Sigmoid colon (tissue), 7 donors: ENCODE results near the gene MLKL. TPM values are rescaled to one million over a fixed set of nuclear protein-coding genes. Genes with fewer than 3 reads are reported as not detected.

Experiments
- DNase-seq: peaks from one replicate; pipeline ENCODE4 v3.0.0-alpha.2; 2019
- H3K27ac ChIP-seq, 4 donors: fragments of 200-600 bp; sonication (generic); one replicate each; pipeline ENCODE4 v1.5.1; 2016 to 2019; ENCODE audit warnings: mild to moderate bottlenecking in 1 of 4
- H3K27me3 ChIP-seq, 3 donors: fragments of 200-600 bp; sonication (generic); one replicate each; pipeline ENCODE4 v1.5.1; 2019; ENCODE audit warnings: mild to moderate bottlenecking in 1 of 3
- H3K36me3 ChIP-seq, 4 donors: fragments of 200-600 bp; sonication (generic); one replicate each; pipeline ENCODE4 v1.5.1; 2016 to 2019
- H3K4me1 ChIP-seq, 4 donors: fragments of 200-600 bp; sonication (generic); one replicate each; pipeline ENCODE4 v1.5.1; 2017 to 2019
- H3K4me3 ChIP-seq, 4 donors: fragments of 200-600 bp; sonication (generic); one replicate each; pipeline ENCODE4 v1.5.1; 2017 to 2019; ENCODE audit warnings: mild to moderate bottlenecking in 2 of 4, moderate library complexity in 1 of 4
- H3K9me3 ChIP-seq, 4 donors: fragments of 200-600 bp in 3 of 4; sonication (generic) in 3 of 4; one replicate each; pipeline versions ENCODE4 v1.5.1 to v1.6.1; 2013 to 2019
- EP300 ChIP-seq, 4 donors: sonication (generic); formaldehyde crosslinking; IDR thresholded peaks; one replicate each; pipeline ENCODE4 v1.6.1; 2017; ENCODE audit warnings: antibody characterized with exemption in 4 of 4
- POLR2A ChIP-seq, 2 donors: fragments of 450-650 bp; IDR thresholded peaks; one replicate each; pipeline ENCODE4 v1.6.1; 2016; ENCODE audit warnings: antibody characterized with exemption in 2 of 2, mild to moderate bottlenecking in 2 of 2, moderate library complexity in 2 of 2
- POLR2AphosphoS5 ChIP-seq, 4 donors: sonication (generic); formaldehyde crosslinking; IDR thresholded peaks; one replicate each; pipeline ENCODE4 v1.6.1; 2017; ENCODE audit warnings: antibody characterized with exemption in 4 of 4
- WGBS, 2 donors: extraction: QIAGEN DNeasy Blood & Tissue Kit; methylation state at CpG; one replicate each; pipeline ENCODE4 v1.1.7; 2013; 5-methylcytosine and 5-hydroxymethylcytosine counted together
- intact Hi-C: fragments of 100-400 bp; cut with DNase I; formaldehyde crosslinking; loops from one replicate; pipeline ENCODE4 v1.15.1; 2023
- polyA plus RNA-seq, 3 donors: library from polyadenylated mRNA; stranded (reverse); fragments of 200-250 nt; gene quantifications; one replicate each; pipeline ENCODE4 v1.2.3, GENCODE V29; 2013
- total RNA-seq, 4 donors: library from RNA; depleted of rRNA; stranded (reverse); fragments of >200 nt; gene quantifications; one replicate each; pipeline ENCODE4 v1.1.0, GENCODE V29; 2016
- TF ChIP-seq, protein P1 (sequence below), 4 experiments: fragments of 450-650 bp in 3 of 4; fragments of 200-600 bp in 1 of 4; IDR thresholded peaks; one replicate each; pipeline ENCODE4 v1.5.1; 2016 to 2019; ENCODE audit warnings: antibody characterized with exemption in 4 of 4, mild to moderate bottlenecking in 3 of 4, moderate library complexity in 2 of 4
- donor health status: healthy with polysubstance abuse.
- donor health status: Bipolar disorder and iron deficiency.
- donor health status: healthy.

MLKL gene
- total and polyA plus RNA-seq, 7 donors, result 5.0 to 26.5 (median 8.4) TPM

DNA sequence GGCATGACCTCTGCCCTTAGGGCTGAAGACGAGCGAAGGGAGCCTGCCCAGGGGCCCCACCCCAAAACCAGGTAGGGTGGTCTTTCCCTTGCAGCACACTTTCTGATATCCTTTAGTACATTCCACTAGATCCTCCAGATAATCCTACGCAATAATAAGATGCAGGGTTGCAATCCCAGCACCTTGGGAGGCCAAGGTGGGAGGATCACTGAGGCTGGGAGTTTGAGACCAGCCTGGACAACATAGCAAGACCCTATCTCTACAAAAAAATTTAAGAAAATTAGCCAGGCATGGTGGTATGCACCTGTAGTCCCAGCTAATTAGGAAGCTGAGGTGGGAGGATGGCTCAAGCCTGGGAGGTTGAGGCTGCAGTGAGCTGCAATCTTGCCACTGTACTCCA is 34.9 kb upstream of the MLKL start:
- Histone ChIP-seq H3K4me3 (no peak overlapping the region), H3K27me3 (peaks cover 0 to 13% (median 0%) of the 10 kb centered on the region in 3 donors), H3K27ac (no peak overlapping the region), H3K4me1 (peaks cover 0 to under 1% (median 0%) of the 10 kb centered on the region in 4 donors), H3K36me3 (no peaks in the 10 kb centered on the region), H3K9me3 (no peaks in the 10 kb centered on the region)
- WGBS, 2 donors, result 92% methylated on average over 3 of the region's 3 CpGs
- intact Hi-C loops, result no loop called here
- no peak for DNase-seq
- TF ChIP-seq, protein P1, sequence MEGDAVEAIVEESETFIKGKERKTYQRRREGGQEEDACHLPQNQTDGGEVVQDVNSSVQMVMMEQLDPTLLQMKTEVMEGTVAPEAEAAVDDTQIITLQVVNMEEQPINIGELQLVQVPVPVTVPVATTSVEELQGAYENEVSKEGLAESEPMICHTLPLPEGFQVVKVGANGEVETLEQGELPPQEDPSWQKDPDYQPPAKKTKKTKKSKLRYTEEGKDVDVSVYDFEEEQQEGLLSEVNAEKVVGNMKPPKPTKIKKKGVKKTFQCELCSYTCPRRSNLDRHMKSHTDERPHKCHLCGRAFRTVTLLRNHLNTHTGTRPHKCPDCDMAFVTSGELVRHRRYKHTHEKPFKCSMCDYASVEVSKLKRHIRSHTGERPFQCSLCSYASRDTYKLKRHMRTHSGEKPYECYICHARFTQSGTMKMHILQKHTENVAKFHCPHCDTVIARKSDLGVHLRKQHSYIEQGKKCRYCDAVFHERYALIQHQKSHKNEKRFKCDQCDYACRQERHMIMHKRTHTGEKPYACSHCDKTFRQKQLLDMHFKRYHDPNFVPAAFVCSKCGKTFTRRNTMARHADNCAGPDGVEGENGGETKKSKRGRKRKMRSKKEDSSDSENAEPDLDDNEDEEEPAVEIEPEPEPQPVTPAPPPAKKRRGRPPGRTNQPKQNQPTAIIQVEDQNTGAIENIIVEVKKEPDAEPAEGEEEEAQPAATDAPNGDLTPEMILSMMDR (IDR thresholded peaks at IDR 0.05), result no peak
- TF ChIP-seq POLR2AphosphoS5 (IDR thresholded peaks at IDR 0.05), result no peak
- TF ChIP-seq POLR2A (IDR thresholded peaks at IDR 0.05), result no peak
- TF ChIP-seq EP300 (IDR thresholded peaks at IDR 0.05), result no peak

DNA sequence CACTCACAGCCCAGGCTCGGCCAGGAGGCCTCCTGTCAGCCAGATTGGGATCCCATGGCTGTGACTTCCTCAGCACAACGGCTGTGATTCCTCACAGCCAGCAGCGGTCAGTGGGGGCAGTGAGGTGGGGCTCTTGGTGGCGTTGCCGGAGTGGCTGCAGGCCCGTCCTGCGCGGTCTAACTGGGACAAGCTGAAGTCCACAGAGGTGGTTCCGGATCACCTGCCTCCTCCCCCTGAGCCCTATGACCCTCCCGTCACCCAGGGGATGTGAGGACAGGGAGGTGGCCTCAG is 34.4 kb upstream of the MLKL start:
- DNase-seq, result no peak
- Histone ChIP-seq H3K9me3 (no peaks in the 10 kb centered on the region), H3K4me1 (no peaks in the 10 kb centered on the region), H3K4me3 (no peak overlapping the region), H3K27me3 (peaks cover 0 to 13% (median 0%) of the 10 kb centered on the region in 3 donors), H3K36me3 (no peaks in the 10 kb centered on the region), H3K27ac (no peak overlapping the region)
- intact Hi-C loops, result no loop called here
- WGBS, 2 donors, result 87 to 89% methylated on average over 10 of the region's 10 CpGs
- TF ChIP-seq, protein P1 (IDR thresholded peaks at IDR 0.05), result no peak
- TF ChIP-seq EP300 (IDR thresholded peaks at IDR 0.05) (no peak), POLR2A (IDR thresholded peaks at IDR 0.05) (no peak), POLR2AphosphoS5 (IDR thresholded peaks at IDR 0.05) (no peak)

DNA sequence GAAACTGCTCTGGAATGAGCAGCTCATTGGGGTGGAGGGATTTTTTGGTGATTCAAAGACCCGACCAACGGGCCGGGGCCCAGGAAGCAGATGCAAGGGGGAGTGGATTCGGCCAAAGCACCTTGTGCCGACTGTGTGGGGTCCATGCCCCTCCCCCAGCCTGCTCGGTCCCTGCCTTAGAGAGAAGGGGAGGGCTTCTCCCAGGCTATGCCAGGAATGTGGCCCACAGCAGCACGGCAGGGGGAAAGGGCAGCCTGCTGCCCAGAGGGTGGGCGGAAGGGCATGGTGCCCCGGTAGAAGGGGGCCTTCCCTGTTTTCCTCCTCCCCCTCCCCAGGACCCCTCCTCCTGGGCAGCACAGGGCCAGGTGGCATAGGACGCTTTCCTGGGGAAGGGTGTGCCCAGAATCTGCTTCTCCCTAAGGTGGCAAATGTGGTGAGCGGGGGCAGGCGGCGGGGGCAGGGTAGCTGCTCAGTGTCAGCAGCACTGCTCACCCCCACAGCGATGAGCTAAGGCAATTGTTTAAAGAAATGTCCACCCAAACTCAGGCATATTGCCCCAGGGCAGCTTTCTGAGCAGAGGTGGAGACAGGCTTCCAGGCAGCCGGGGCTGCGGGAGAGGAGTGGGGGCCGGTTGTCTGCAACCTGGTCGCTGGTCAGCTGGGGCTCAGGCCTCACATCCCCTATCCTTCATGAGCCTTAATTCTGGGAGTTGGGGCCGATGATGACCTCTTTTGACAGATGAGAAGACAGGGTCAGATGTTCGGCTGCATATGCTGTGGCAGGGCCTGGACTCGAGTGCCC is 33.9 kb upstream of the MLKL start:
- DNase-seq, result no peak
- intact Hi-C loops, result no loop called here
- Histone ChIP-seq H3K27me3 (peaks cover 0 to 13% (median 0%) of the 10 kb centered on the region in 3 donors), H3K4me3 (no peak overlapping the region), H3K27ac (no peak overlapping the region), H3K4me1 (no peaks in the 10 kb centered on the region), H3K36me3 (no peaks in the 10 kb centered on the region), H3K9me3 (no peaks in the 10 kb centered on the region)
- TF ChIP-seq POLR2AphosphoS5 (IDR thresholded peaks at IDR 0.05), result no peak
- TF ChIP-seq EP300 (IDR thresholded peaks at IDR 0.05), result no peak
- no peak for TF ChIP-seq POLR2A (IDR thresholded peaks at IDR 0.05)
- TF ChIP-seq, protein P1 (IDR thresholded peaks at IDR 0.05), result no peak
- WGBS, 2 donors, result 78 to 89% methylated on average over 21 of the region's 21 CpGs

DNA sequence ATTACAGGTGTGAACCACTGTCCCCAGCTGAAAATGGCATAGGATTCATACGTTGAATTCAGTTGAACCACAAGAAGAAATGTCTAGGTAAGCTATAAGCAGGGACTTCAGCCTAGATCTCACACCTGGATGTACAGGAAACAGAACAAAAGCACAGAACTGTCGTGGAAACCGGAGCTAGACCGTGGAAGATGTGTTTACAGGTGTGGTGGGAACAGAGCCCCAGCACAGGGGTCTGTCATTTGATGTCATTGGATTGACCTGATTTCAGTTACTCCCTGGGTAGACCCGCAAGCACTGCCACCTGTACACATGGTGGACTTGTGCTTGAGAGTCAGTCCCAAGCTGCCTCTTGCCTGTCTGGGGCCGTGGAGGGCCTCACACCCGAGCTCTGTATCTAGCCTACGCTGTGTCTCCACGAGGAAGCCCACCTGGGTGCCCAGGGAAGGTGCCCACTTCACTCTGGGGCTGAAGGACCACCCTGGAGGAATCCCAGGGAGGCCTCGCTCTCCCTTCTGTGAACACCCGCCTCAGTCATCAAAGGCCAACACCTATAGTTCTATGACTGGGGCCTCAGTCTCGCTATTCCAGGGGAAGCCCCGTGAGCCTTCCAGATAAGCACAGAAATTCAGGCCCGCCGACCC is 32.2 kb upstream of the MLKL start:
- Histone ChIP-seq H3K27ac (no peak overlapping the region), H3K4me3 (no peak overlapping the region), H3K9me3 (no peaks in the 10 kb centered on the region), H3K4me1 (no peaks in the 10 kb centered on the region), H3K36me3 (no peaks in the 10 kb centered on the region), H3K27me3 (peaks cover 0 to 13% (median 0%) of the 10 kb centered on the region in 3 donors)
- DNase-seq, result no peak
- intact Hi-C loops, result no loop called here
- TF ChIP-seq EP300 (IDR thresholded peaks at IDR 0.05), result no peak
- TF ChIP-seq POLR2A (IDR thresholded peaks at IDR 0.05), result no peak
- no peak for TF ChIP-seq POLR2AphosphoS5 (IDR thresholded peaks at IDR 0.05)
- TF ChIP-seq, protein P1 (IDR thresholded peaks at IDR 0.05), result no peak
- 87 to 92% methylated on average over 15 of the region's 15 CpGs for WGBS, 2 donors
